ENCODE measurements around the gene UGT1A9.
A peak's percentile ranks its signal among the peaks of the same experiment; 100 is the strongest.
"Not testable (repeated sequence)": the region's sequence is repeated elsewhere in the genome, so short reads cannot be mapped to it uniquely, and the experiment has no call there.

Gene UGT1A9

GRCh38 chr2:233718552-233718951, 46.9 kb downstream of the UGT1A9 start, which contains the start of gene UGT1A4:
Gene UGT1A4 (plus strand): TSS chr2:233718736. CDS start chr2:233718821, 85 bp downstream.
- H3K4me1 Mint-ChIP-seq = no peaks in the 10 kb centered on the region
- no peak within 1 kb of the TSS for H3K4me3 Mint-ChIP-seq
- H3K27ac Mint-ChIP-seq = peak within 1 kb of the TSS; percentile 5
- H3K27me3 Mint-ChIP-seq (ENCODE audit: low read depth, poor library complexity) = peaks cover 25% of the 10 kb centered on the region
- no peak for TF ChIP-seq CTCF (IDR thresholded peaks at IDR 0.05)
- no peak for DNase-seq
- peaks cover 6% of the 10 kb centered on the region for H3K9me3 Mint-ChIP-seq
- no peaks in the 10 kb centered on the region for H3K36me3 Mint-ChIP-seq (ENCODE audit: low read depth)

GRCh38 chr2:233728723-233729301, 57.1 kb downstream of the UGT1A9 start, which contains the start of gene UGT1A3:
Gene UGT1A3 (plus strand): TSS chr2:233729042. CDS start chr2:233729127, 85 bp downstream.
- Mint-ChIP-seq H3K36me3 (ENCODE audit: low read depth) (no peaks in the 10 kb centered on the region), H3K4me1 (no peaks in the 10 kb centered on the region), H3K27me3 (ENCODE audit: low read depth, poor library complexity) (peaks cover 25% of the 10 kb centered on the region), H3K9me3 (peaks cover 11% of the 10 kb centered on the region), H3K27ac (no peak within 1 kb of the TSS), H3K4me3 (no peak within 1 kb of the TSS)
- no peak for TF ChIP-seq CTCF (IDR thresholded peaks at IDR 0.05)
- no peak for DNase-seq

DNA sequence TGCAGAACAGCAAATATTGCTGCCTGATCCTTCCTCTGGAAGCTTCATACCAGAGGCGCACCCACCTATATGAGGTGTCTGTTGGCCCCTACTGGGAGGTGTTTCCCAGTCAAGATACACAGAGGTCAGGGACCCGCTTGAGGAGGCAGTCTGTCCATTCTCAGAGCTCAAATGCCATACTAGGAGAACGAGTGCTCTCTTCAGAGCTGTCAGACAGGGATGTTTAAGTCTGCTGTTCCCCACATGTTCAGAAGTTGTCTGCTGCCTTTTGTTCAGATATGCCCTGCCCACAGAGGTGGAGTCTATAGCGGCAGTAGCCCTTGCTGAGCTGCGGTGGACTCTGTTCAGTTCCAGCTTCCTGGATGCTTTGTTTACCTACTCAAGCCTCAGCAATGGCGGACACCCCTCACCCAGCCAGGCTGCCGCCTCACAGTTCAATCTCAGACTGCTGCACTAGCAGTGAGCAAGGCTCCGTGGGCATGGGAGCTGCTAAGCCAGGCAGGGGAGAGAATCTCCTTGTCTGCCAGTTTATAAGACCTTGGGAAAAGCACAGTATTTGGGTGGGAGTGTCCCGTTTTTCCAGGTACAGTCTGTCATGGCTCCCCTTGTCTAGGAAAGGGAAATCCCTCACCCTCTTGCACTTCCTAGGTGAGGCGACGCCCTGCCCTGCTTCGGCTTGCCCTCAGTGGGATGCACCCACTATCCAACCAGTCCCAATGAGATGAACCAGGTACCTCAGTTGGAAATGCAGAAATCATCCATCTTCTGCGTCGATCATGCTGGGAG, 65.4 kb downstream of the UGT1A9 start:
- not testable (repeated sequence) for DNase-seq; H3K36me3 Mint-ChIP-seq (ENCODE audit: low read depth); H3K4me1 Mint-ChIP-seq; H3K4me3 Mint-ChIP-seq; H3K27ac Mint-ChIP-seq
- Mint-ChIP-seq H3K9me3 (peaks cover 14% of the 10 kb centered on the region), H3K27me3 (ENCODE audit: low read depth, poor library complexity) (peaks cover 27% of the 10 kb centered on the region)

- DNase-seq = no peak
- Mint-ChIP-seq H3K9me3 (peaks cover 14% of the 10 kb centered on the region), H3K27me3 (ENCODE audit: low read depth, poor library complexity) (peaks cover 24% of the 10 kb centered on the region), H3K27ac (no peak overlapping the region), H3K36me3 (ENCODE audit: low read depth) (no peaks in the 10 kb centered on the region), H3K4me3 (no peak overlapping the region), H3K4me1 (no peaks in the 10 kb centered on the region)
- TF ChIP-seq CTCF (IDR thresholded peaks at IDR 0.05) = no peak
Measured at GRCh38 chr2:233740870-233741269, 69.2 kb downstream of the UGT1A9 start.

- H3K27me3 Mint-ChIP-seq (ENCODE audit: low read depth, poor library complexity) = peaks cover 9% of the 10 kb centered on the region
- no peaks in the 10 kb centered on the region for H3K36me3 Mint-ChIP-seq (ENCODE audit: low read depth)
- DNase-seq = no peak
- peaks cover 6% of the 10 kb centered on the region for H3K9me3 Mint-ChIP-seq
- no peak for TF ChIP-seq CTCF (IDR thresholded peaks at IDR 0.05)
- no peak overlapping the region for H3K4me3 Mint-ChIP-seq
- H3K27ac Mint-ChIP-seq = no peak overlapping the region
- no peaks in the 10 kb centered on the region for H3K4me1 Mint-ChIP-seq
Measured at GRCh38 chr2:233743464-233744259, 72.0 kb downstream of the UGT1A9 start.
